GM23338 (cell line): ENCODE measurements around the gene ZSCAN2. TPM values are rescaled to one million over a fixed set of nuclear protein-coding genes. Genes with fewer than 3 reads are reported as not detected.

ENCODE experiments used
- ATAC-seq: fragments of 200-7000 bp; cut with Tn5 transposase; 3 replicates; pipeline ENCODE4 v1.9.1; 2020
- DNase-seq: peaks from one replicate; pipeline ENCODE4 v3.0.0-alpha.2; 2015; ENCODE audit warnings: low spot score
- H2AFZ ChIP-seq: fragments of 200-600 bp; sonication (generic); 2 replicates; pipeline ENCODE4 v1.8.0; 2016; ENCODE audit warnings: antibody characterized with exemption, mild to moderate bottlenecking, moderate library complexity
- H3F3A ChIP-seq: fragments of 200-600 bp; sonication (generic); replicated peaks from 2 replicates; pipeline ENCODE4 v1.8.0; 2017; ENCODE audit warnings: antibody characterized with exemption, mixed run types, low read depth
- H3K27ac ChIP-seq: fragments of 200-600 bp; sonication (generic); 2 replicates; pipeline ENCODE4 v1.6.1; 2016; ENCODE audit warnings: low read depth
- H3K27me3 ChIP-seq: fragments of 200-600 bp; sonication (generic); 2 replicates; pipeline ENCODE4 v1.8.0; 2016; ENCODE audit warnings: mild to moderate bottlenecking, mixed run types, moderate library complexity; ENCODE audit not compliant: insufficient read depth
- H3K36me3 ChIP-seq: fragments of 200-600 bp; sonication (generic); 2 replicates; pipeline ENCODE4 v1.8.0; 2016; ENCODE audit warnings: mild to moderate bottlenecking; ENCODE audit not compliant: insufficient read depth
- H3K4me1 ChIP-seq: fragments of 200-600 bp; sonication (generic); 2 replicates; pipeline ENCODE4 v1.8.0; 2016; ENCODE audit warnings: mild to moderate bottlenecking, moderate library complexity; ENCODE audit not compliant: insufficient read depth
- H3K4me2 ChIP-seq: fragments of 200-600 bp; sonication (generic); 2 replicates; pipeline ENCODE4 v1.7.1; 2017; ENCODE audit warnings: mixed run types
- H3K4me3 ChIP-seq: fragments of 200-600 bp; sonication (generic); 2 replicates; pipeline ENCODE4 v1.6.1; 2016; ENCODE audit warnings: mixed run types
- H3K79me2 ChIP-seq: fragments of 200-600 bp; sonication (generic); replicated peaks from 2 replicates; pipeline ENCODE4 v1.8.0; 2017; ENCODE audit warnings: mild to moderate bottlenecking; ENCODE audit not compliant: insufficient read depth
- H3K9me2 ChIP-seq: fragments of 200-600 bp; sonication (generic); 2 replicates; pipeline ENCODE4 v1.8.0; 2017; ENCODE audit not compliant: insufficient read depth
- H4K20me1 ChIP-seq: fragments of 200-600 bp; sonication (generic); replicated peaks from 2 replicates; pipeline ENCODE4 v1.8.0; 2017; ENCODE audit warnings: mild to moderate bottlenecking; ENCODE audit not compliant: insufficient read depth
- H3K27ac Mint-ChIP-seq: 2 replicates; pipeline ENCODE4 v1.8.0; 2020; ENCODE audit warnings: inconsistent platforms, mild to moderate bottlenecking, moderate library complexity, mixed read lengths
- H3K27me3 Mint-ChIP-seq: 3 replicates; pipeline ENCODE4 v1.8.0; 2022; ENCODE audit warnings: low read depth, mild to moderate bottlenecking, moderate library complexity, mixed read lengths, inconsistent platforms; ENCODE audit not compliant: insufficient read depth, poor library complexity
- H3K36me3 Mint-ChIP-seq: 3 replicates; pipeline ENCODE4 v1.8.0; 2021; ENCODE audit warnings: low read depth, mild to moderate bottlenecking, inconsistent platforms, moderate library complexity, mixed read lengths
- H3K4me1 Mint-ChIP-seq: 3 replicates; pipeline ENCODE4 v1.8.0; 2020; ENCODE audit warnings: mild to moderate bottlenecking, inconsistent platforms, mixed read lengths
- H3K4me3 Mint-ChIP-seq: 3 replicates; pipeline ENCODE4 v1.8.0; 2021; ENCODE audit warnings: moderate library complexity, mild to moderate bottlenecking, inconsistent platforms, mixed read lengths
- H3K9me3 Mint-ChIP-seq: 3 replicates; pipeline ENCODE4 v1.8.0; 2020; ENCODE audit warnings: moderate library complexity, mild to moderate bottlenecking, inconsistent platforms, mixed read lengths
- CREB1 ChIP-seq: fragments of 250-450 bp; sonication (Bioruptor Pico); IDR thresholded peaks from 2 replicates; pipeline ENCODE4 v1.5.0; 2020; ENCODE audit warnings: low read depth, mild to moderate bottlenecking, moderate library complexity
- CTCF ChIP-seq, 2 experiments: fragments of 200-600 bp in 1 of 2; sonication (generic) in 1 of 2; conservative IDR thresholded peaks; 2 replicates each; pipeline versions ENCODE4 v1.5.1 to v1.6.1; 2016 to 2017; ENCODE audit warnings: antibody characterized with exemption in 2 of 2, low read depth in 2 of 2, mild to moderate bottlenecking in 2 of 2, moderate library complexity in 1 of 2
- ETS1 ChIP-seq: IDR thresholded peaks from 2 replicates; pipeline ENCODE4 v1.6.1; 2016; ENCODE audit warnings: antibody characterized with exemption
- EZH2 ChIP-seq: fragments of 200-600 bp; sonication (generic); IDR thresholded peaks from one replicate; pipeline ENCODE4 v1.8.0; 2017; ENCODE audit warnings: antibody characterized with exemption, mild to moderate bottlenecking, low read depth; ENCODE audit not compliant: unreplicated experiment
- EZH2phosphoT487 ChIP-seq: fragments of 200-600 bp; sonication (generic); IDR thresholded peaks from one replicate; pipeline ENCODE4 v1.8.1; 2018; ENCODE audit warnings: antibody characterized with exemption; ENCODE audit not compliant: unreplicated experiment
- JUNB ChIP-seq: IDR thresholded peaks from one replicate; pipeline ENCODE4 v1.6.1; 2016; ENCODE audit warnings: antibody characterized with exemption; ENCODE audit not compliant: unreplicated experiment
- NANOG ChIP-seq: IDR thresholded peaks from 2 replicates; pipeline ENCODE4 v1.6.1; 2016; ENCODE audit warnings: antibody characterized with exemption, borderline replicate concordance
- POLR2AphosphoS5 ChIP-seq: IDR thresholded peaks from 2 replicates; pipeline ENCODE4 v1.6.1; 2016; ENCODE audit warnings: antibody characterized with exemption, low read depth
- REST ChIP-seq: IDR thresholded peaks from one replicate; pipeline ENCODE4 v1.6.1; 2018; ENCODE audit warnings: antibody characterized with exemption; ENCODE audit not compliant: unreplicated experiment
- STAT1 ChIP-seq: IDR thresholded peaks from one replicate; pipeline ENCODE4 v1.6.1; 2016; ENCODE audit warnings: antibody characterized with exemption; ENCODE audit not compliant: unreplicated experiment
- ZNF114 ChIP-seq: fragments of 250-450 bp; sonication (Bioruptor Pico); IDR thresholded peaks from 2 replicates; pipeline ENCODE4 v1.5.0; 2020; ENCODE audit warnings: mild to moderate bottlenecking, moderate library complexity
- ZNF331 ChIP-seq: fragments of 250-450 bp; sonication (Bioruptor Pico); IDR thresholded peaks from 2 replicates; pipeline ENCODE4 v1.5.0; 2020; ENCODE audit warnings: low read depth, mild to moderate bottlenecking, moderate library complexity
- ZNF462 ChIP-seq: fragments of 250-450 bp; sonication (Bioruptor Pico); IDR thresholded peaks from 2 replicates; pipeline ENCODE4 v1.5.0; 2020; ENCODE audit warnings: mild to moderate bottlenecking, moderate library complexity
- polyA plus RNA-seq: library from polyadenylated mRNA; unstranded; fragments of >200 nt; fragmentation: Nextera tagmentation; extraction: Ambion mirVana; gene quantifications from 2 replicates; pipeline ENCODE4 v1.2.1, GENCODE V29; 2016
- total RNA-seq: library from RNA; depleted of rRNA; stranded (reverse); fragments of >200 nt; shearing (Covaris generic); gene quantifications from 2 replicates; pipeline ENCODE4 v1.2.3, GENCODE V29; 2014

The ZSCAN2 gene
- total and polyA plus RNA-seq, 2 experiments from 2014 or later: 45.8 to 63.9 TPM

GRCh38 chr15:84572231-84572630 is 28.6 kb upstream of the ZSCAN2 start:
- peaks cover 8% of the 10 kb centered on the region; the same call in 1 of the 2 replicates for H3K79me2 ChIP-seq
- H2AFZ ChIP-seq: no peak overlapping the region
- no peak overlapping the region for H3K4me3 ChIP-seq
- no peak overlapping the region for H3K4me2 ChIP-seq
- ATAC-seq: no peak
- Mint-ChIP-seq H3K4me3 (no peak overlapping the region), H3K36me3 (no peaks in the 10 kb centered on the region), H3K27ac (no peak overlapping the region), H3K9me3 (no peaks in the 10 kb centered on the region; the same call in 2 of the 3 replicates), H3K27me3 (peaks cover 13% of the 10 kb centered on the region), H3K4me1 (peaks cover 13% of the 10 kb centered on the region)
- no peaks in the 10 kb centered on the region for H3K27me3 ChIP-seq
- no peak overlapping the region for H3K27ac ChIP-seq
- H4K20me1 ChIP-seq: no peaks in the 10 kb centered on the region; the same call in 1 of the 2 replicates
- peaks cover 11% of the 10 kb centered on the region; the same call in 1 of the 2 replicates for H3F3A ChIP-seq
- H3K4me1 ChIP-seq: peaks cover 11% of the 10 kb centered on the region; the same call in 1 of the 2 replicates
- no peaks in the 10 kb centered on the region for H3K9me2 ChIP-seq
- TF ChIP-seq ZNF462 (CRISPR knock-in tag) (no peak), JUNB (no peak), CREB1 (CRISPR knock-in tag) (no peak), REST (no peak), EZH2phosphoT487 (no peak), POLR2AphosphoS5 (no peak), ZNF114 (CRISPR knock-in tag) (no peak), STAT1 (no peak), EZH2 (no peak), ZNF331 (no peak), CTCF (conservative IDR thresholded peaks at IDR 0.05; ENCODE audit: low read depth in 2 of 2) (no peak), ETS1 (no peak), NANOG (no peak)
- no peaks in the 10 kb centered on the region for H3K36me3 ChIP-seq
- no peak for DNase-seq
